A673 (cell line): ENCODE measurements around the gene MIPOL1.

Experiments used
- CTCF ChIP-seq: fragments of 300-800, 200-600 bp; sonication (generic); conservative IDR thresholded peaks from 2 replicates; pipeline ENCODE4 v1.5.1; 2017; ENCODE audit warnings: low read depth, mild to moderate bottlenecking, antibody characterized with exemption, low read length, moderate library complexity, mixed read lengths
- EZH2 ChIP-seq: fragments of 200-600 bp; sonication (generic); IDR thresholded peaks from 2 replicates; pipeline ENCODE4 v1.6.1; 2017; ENCODE audit warnings: borderline replicate concordance, low read depth, mild to moderate bottlenecking, mixed read lengths, antibody characterized with exemption, low read length; ENCODE audit not compliant: poor library complexity, severe bottlenecking

DNA sequence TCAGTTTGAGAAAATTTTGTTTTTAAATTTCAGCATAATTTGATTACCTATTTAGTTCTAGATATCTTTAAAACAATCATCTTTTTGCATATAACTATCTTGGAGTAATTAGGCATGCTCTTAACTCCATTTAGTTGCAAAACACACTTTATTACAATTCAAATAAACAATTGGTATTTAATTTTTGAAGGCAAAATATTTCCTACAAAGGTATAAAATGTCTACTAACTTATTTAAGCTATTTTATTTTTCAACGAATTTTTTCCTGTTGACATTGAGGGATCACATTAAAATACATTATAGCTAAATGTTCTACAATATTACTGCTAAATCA lies 389.0 kb downstream of the MIPOL1 start:
- TF ChIP-seq CTCF = no peak
- TF ChIP-seq EZH2 = no peak
